Omental fat pad (tissue), 4 donors: Measurements from ENCODE around the gene TNFSF9. TPM values are rescaled to one million over a fixed set of nuclear protein-coding genes. Genes with fewer than 3 reads are reported as not detected.

ENCODE experiments used
- ATAC-seq: fragments of 150-250 bp; one replicate; pipeline ENCODE4 v1.9.1; 2016; ENCODE audit warnings: mild to moderate bottlenecking, moderate library complexity; ENCODE audit not compliant: low FRiP score
- DNase-seq: peaks from one replicate; pipeline ENCODE4 v3.0.0-alpha.2; 2019; ENCODE audit warnings: low spot score
- total RNA-seq, 4 donors: library from RNA; depleted of rRNA; stranded (reverse); fragments of >200 nt; gene quantifications; one replicate each; pipeline ENCODE4 v1.1.0, GENCODE V29; 2016
- TF ChIP-seq, protein P1 (sequence below), 3 donors: fragments of 450-650 bp; IDR thresholded peaks; one replicate each; pipeline ENCODE4 v1.5.1; 2016 to 2017; ENCODE audit warnings: antibody characterized with exemption in 3 of 3, mild to moderate bottlenecking in 3 of 3, moderate library complexity in 2 of 3

The TNFSF9 gene, protein sequence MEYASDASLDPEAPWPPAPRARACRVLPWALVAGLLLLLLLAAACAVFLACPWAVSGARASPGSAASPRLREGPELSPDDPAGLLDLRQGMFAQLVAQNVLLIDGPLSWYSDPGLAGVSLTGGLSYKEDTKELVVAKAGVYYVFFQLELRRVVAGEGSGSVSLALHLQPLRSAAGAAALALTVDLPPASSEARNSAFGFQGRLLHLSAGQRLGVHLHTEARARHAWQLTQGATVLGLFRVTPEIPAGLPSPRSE
- 1 to 10 TPM in 3 of 4 donors, under 1 TPM in 1; 0.94 to 4.2 (median 1.4) TPM for total RNA-seq

DNA sequence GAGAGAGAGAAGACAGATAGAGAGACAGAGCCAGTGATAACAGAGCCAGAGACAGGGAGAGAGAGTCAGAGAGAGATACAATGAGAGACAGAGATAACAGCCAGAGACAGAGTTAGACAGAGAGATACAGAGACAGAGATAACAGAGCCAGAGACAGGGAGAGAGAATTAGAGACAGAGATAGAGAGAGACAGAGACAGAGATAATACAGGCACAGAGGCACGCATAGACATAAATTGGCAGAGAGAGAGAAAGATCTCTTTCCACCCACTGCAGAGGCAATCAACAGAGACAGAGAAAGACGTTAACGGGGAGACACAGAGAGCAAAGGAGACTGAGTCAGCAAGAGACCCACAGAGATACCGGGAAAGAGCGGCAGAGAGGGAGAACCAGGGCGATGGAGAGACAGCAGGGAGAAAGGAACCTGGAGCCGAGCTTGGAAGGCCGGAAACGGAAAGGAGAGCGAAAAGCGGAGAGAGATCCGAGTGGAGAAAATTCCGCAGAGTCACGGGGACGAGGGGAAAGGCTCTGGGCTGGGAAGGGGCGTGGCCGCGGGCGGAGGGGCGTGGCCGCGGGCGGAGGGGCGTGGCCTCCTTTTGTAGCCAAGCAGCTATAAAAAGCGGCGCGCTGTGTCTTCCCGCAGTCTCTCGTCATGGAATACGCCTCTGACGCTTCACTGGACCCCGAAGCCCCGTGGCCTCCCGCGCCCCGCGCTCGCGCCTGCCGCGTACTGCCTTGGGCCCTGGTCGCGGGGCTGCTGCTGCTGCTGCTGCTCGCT lies at the start of gene TNFSF9:
TNFSF9 (plus strand) TSS at position 641 of the 777 bp plus-strand sequence; CDS start at position 652, 11 bp downstream.
- DNase-seq (peak; percentile 93), ATAC-seq (peak; percentile 90)
- TF ChIP-seq, protein P1, sequence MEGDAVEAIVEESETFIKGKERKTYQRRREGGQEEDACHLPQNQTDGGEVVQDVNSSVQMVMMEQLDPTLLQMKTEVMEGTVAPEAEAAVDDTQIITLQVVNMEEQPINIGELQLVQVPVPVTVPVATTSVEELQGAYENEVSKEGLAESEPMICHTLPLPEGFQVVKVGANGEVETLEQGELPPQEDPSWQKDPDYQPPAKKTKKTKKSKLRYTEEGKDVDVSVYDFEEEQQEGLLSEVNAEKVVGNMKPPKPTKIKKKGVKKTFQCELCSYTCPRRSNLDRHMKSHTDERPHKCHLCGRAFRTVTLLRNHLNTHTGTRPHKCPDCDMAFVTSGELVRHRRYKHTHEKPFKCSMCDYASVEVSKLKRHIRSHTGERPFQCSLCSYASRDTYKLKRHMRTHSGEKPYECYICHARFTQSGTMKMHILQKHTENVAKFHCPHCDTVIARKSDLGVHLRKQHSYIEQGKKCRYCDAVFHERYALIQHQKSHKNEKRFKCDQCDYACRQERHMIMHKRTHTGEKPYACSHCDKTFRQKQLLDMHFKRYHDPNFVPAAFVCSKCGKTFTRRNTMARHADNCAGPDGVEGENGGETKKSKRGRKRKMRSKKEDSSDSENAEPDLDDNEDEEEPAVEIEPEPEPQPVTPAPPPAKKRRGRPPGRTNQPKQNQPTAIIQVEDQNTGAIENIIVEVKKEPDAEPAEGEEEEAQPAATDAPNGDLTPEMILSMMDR (IDR thresholded peaks at IDR 0.05): no peak

DNA sequence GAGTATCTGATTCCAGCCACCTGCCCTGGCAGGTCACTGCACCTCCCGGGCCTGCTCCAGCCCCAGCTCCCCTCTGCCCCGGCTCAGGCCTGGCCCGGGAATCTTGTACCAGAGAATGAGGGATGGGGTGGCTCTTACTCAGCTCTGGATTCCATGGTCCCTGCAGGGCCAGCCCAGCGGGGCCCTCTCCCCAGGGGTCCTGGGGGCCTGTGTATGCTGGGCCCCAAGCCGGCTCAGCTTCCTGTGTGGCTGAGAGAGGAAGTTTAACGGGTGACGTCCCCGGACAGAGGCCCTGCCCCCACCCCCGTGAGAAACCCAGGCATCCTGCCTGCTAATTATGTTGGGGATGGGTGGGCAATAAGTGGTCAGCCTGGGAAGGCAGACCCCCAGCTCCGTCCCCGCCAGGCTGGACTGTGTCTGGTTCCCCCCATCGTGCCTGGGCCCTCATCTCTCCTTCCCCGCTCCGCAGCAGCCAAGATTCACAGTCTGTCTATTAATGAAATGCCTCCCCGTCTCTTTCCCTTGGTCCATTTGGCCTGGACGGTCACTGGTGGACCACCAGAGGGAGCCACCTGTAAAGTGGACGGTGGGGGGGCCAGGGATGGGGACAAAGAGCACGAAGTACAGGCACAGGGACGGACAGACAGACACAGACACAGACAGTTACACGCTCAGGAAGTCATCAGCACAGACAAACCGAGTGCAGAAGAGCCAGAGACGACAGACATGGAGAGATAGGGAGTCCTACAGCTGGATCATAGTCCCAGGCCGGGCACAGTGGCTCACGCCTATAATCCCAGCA lies 49.1 kb upstream of the TNFSF9 start, which contains the start of gene DENND1C:
DENND1C (minus strand) TSS at position 247 of the 802 bp plus-strand sequence; CDS start at position 155, 92 bp downstream.
- DNase-seq (no peak), ATAC-seq (no peak)
- TF ChIP-seq, protein P1 (IDR thresholded peaks at IDR 0.05): no peak

DNA sequence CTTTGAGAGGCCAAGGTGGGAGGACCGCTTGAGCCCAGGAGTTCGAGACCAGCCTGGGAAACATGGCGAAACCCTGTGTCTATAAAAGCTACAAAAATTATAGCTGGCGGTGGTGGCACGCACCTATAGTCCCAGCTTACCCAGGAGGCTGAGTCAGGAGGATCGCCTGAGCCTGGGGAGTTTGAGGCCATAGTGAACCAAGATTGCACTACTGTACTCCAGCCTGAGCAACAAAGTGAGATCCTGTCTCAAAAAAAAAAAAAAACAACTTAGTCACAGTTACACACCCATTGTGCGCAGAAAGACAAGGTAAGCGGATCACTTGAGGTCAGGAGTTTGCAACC lies 48.5 kb upstream of the TNFSF9 start:
- no peak for DNase-seq
- no peak for ATAC-seq
- TF ChIP-seq, protein P1 (IDR thresholded peaks at IDR 0.05): no peak

DNA sequence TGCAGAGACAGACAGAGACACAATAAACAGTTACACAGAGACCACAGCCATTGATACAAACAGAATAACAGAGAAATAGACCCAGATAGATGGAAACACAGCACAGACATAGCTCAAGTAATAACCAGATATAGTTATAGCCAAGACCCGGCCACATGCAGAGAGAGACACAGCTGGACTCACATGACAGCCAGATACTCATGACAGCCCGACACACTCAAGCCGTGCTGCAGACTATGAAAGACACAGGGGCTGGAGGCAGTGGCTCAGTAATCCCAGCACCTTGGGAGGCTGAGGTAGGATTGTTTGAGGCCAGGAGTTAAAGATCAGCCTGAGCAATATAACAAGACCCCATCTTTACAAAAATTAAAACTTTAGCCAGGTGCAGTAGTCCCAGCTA lies 47.6 kb upstream of the TNFSF9 start:
- TF ChIP-seq, protein P1 (IDR thresholded peaks at IDR 0.05): no peak
- no peak for ATAC-seq

DNA sequence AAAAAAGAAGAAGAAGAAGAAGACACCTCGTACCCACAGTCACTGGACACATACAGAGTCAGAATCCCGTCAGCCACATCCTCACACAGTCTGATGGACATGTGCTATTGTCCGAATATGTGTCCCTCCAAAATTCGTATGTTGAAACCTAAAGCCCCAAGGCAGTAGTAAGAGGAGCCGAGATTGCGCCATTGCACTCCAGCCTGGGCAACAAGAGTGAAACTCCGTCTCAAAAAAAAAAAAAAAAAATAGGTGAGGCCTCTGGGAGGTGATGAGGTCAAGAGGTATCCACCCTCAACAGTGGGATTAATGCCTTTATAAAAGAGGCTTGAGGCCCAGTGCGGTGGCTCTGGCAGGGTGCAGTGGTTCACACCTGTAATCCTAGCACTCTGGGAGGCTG lies 46.6 kb upstream of the TNFSF9 start:
- no peak for ATAC-seq
- no peak for DNase-seq
- TF ChIP-seq, protein P1 (IDR thresholded peaks at IDR 0.05): no peak

More for the DNA sequence above, 47.6 kb upstream of the TNFSF9 start:
- no peak for DNase-seq

DNA sequence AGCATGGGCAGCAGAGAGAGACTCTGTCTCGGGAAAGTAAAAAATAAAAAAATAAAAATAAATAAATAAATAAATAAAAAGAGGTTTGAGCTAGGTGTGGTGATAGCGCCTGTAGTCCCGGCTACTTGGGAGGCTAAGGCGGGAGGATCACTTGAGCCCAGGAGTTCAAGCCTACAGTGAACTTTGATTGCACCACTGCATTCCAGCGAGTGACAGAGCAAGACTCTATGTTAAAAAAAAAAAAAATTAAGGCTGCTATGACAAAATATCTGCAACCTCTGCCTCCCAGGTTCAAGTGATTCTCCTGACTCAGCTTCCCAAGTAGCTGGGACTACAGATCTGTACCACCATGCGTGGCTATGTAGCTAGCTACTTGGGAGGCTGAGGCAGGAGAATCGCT lies 46.0 kb upstream of the TNFSF9 start:
- no peak for ATAC-seq
- TF ChIP-seq, protein P1 (IDR thresholded peaks at IDR 0.05): no peak
- no peak for DNase-seq
